Activated T-cell treated with anti-CD3 and anti-CD28 coated beads, Interleukin-2, amount 50 U/mL, for 4 hours (primary cell): ENCODE data around the gene ITGB4. TPM values are rescaled to one million over a fixed set of nuclear protein-coding genes. Genes with fewer than 3 reads are reported as not detected.

Source experiments
- total RNA-seq, 3 donors: library from RNA; stranded (reverse); gene quantifications; one replicate each; pipeline ENCODE4 v1.2.1, GENCODE V29; 2021

ITGB4 gene
- total RNA-seq, 3 donors from 2014 or later, result 0.63 to 2.3 (median 1.6) TPM

Other genes with a start within 250 kb of the ITGB4 start
- gene CASKIN2, start 205.9 kb upstream of the ITGB4 start, total RNA-seq, result 1 to 10 TPM; 4.3 to 6.0 (median 5.9) TPM
- gene TSEN54, start 204.9 kb upstream of the ITGB4 start, total RNA-seq, result 10 to 100 TPM; 64.1 to 76.2 (median 71.5) TPM
- 10 to 100 TPM in 2 of 3 donors, 1 to 10 TPM in 1; 9.5 to 14.1 (median 10.2) TPM for gene LLGL2, start 195.8 kb upstream of the ITGB4 start, total RNA-seq
- gene MYO15B, start 133.7 kb upstream of the ITGB4 start, total RNA-seq, result 10 to 100 TPM in 2 of 3 donors, 1 to 10 TPM in 1; 9.3 to 29.6 (median 14.0) TPM
- under 1 TPM in 1 of 3 donors, not detected in 2; 0.24 TPM for gene SMIM5, start 88.0 kb upstream of the ITGB4 start, total RNA-seq
- 10 to 100 TPM; 20.7 to 26.1 (median 21.8) TPM for gene RECQL5, start 54.3 kb upstream of the ITGB4 start, total RNA-seq
- 100 to 1,000 TPM; 115 to 124 (median 119) TPM for gene SAP30BP, start 54.1 kb upstream of the ITGB4 start, total RNA-seq
- gene GALK1, start 43.7 kb downstream of the ITGB4 start, total RNA-seq, result 10 to 100 TPM; 16.9 to 23.5 (median 21.3) TPM
- gene UNK, start 63.3 kb downstream of the ITGB4 start, total RNA-seq, result 10 to 100 TPM; 21.0 to 24.5 (median 22.6) TPM
- gene UNC13D, start 122.9 kb downstream of the ITGB4 start, total RNA-seq, result 100 to 1,000 TPM; 122 to 146 (median 124) TPM
- gene WBP2, start 133.9 kb downstream of the ITGB4 start, total RNA-seq, result 10 to 100 TPM; 31.0 to 47.8 (median 44.5) TPM
- 10 to 100 TPM; 12.8 to 18.1 (median 14.5) TPM for gene TRIM47, start 157.1 kb downstream of the ITGB4 start, total RNA-seq
- gene TRIM65, start 175.5 kb downstream of the ITGB4 start, total RNA-seq, result 10 to 100 TPM; 35.3 to 46.9 (median 43.7) TPM
- gene MRPL38, start 183.4 kb downstream of the ITGB4 start, total RNA-seq, result 100 to 1,000 TPM; 203 to 227 (median 218) TPM
- gene FBF1, start 219.6 kb downstream of the ITGB4 start, total RNA-seq, result 10 to 100 TPM; 12.1 to 16.0 (median 12.5) TPM